ENCODE results near the gene PRPF18. TPM values are rescaled to one million over a fixed set of nuclear protein-coding genes. Genes with fewer than 3 reads are reported as not detected.

The PRPF18 gene
- 19.3 to 23.8 TPM (median 21.5 TPM) in 5 replicates for total RNA-seq (2022; extraction: Qiagen RNA extraction; ENCODE audit: low read depth)

GRCh38 chr10:13586676-13587355, at the start of gene PRPF18:
Gene PRPF18, plus strand, starts transcription at chr10:13586965. Its CDS starts 122 bp downstream, at chr10:13587087.

Other genes with a start within 250 kb of the PRPF18 start
- gene SEPHS1, start 238.7 kb upstream of the PRPF18 start, total RNA-seq (2022; extraction: Qiagen RNA extraction; ENCODE audit: low read depth), result 68.8 to 74.8 TPM (median 71.0 TPM) in 5 replicates
- 11.7 to 14.5 TPM (median 13.2 TPM) in 5 replicates for gene BEND7, start 58.0 kb upstream of the PRPF18 start, total RNA-seq (2022; extraction: Qiagen RNA extraction; ENCODE audit: low read depth)

Measured in A549 treated with DMSO at 1 μM for 4 hours (cell line).